Measurements from ENCODE around the gene MRPS14.

MRPS14 gene

DNA sequence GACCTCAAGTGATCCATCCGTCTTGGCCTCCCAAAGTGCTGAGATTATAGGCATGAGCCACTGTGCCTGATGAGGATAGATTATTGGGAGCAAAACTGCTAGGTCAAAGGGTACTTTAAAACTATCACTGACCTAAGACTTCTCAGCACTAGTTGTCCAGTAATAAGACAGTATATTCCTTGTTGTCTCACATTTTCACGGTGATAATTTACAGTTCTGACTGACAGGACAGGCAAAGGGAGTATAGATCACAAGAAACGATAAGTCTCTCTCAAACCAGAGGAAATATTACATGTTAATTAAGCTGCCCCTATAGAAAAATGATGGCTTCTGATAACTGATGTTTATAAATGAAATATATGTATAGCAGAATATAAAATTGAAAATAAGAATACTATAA is 3.7 kb downstream of the MRPS14 start:
- Histone ChIP-seq H3K27me3 (ENCODE audit: control insufficient read depth in 1 of 2, insufficient read depth in 2 of 2, low read length in 2 of 2) (no peaks in the 10 kb centered on the region), H3K27ac (ENCODE audit: low read length) (no peak overlapping the region), H3K4me1 (ENCODE audit: control insufficient read depth, insufficient read depth, low read length) (peaks cover 6% of the 10 kb centered on the region), H3K4me3 (ENCODE audit: low read length in 2 of 2) (no peak overlapping the region), H3K9ac (ENCODE audit: low read length in 2 of 2) (no peak overlapping the region), H3K36me3 (ENCODE audit: control insufficient read depth in 2 of 2, insufficient read depth in 2 of 2, low read length in 2 of 2) (peaks cover 24 to 32% of the 10 kb centered on the region in 2 donors), H3K9me3 (ENCODE audit: control insufficient read depth in 2 of 2, low read length in 2 of 2) (no peaks in the 10 kb centered on the region)

DNA sequence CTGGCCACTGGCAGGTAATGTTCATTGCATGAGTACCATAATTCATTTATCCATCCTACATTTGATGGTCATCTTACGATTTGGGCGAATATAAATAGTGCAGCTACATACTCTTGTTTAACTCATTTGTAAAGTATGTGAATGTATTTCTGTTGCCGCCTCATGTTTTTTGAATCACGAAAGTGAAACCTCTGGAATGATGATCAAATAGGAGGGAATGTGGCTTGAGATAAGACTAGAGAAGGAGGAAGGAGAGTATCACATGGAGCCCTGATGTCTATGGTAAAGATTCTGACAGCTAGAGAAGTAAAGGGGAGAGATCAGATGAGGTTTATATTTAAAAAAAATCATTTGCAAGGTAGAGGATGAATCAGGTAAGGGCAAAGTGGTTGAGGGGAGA is 8.0 kb downstream of the MRPS14 start:
- no peaks in the 10 kb centered on the region for H3K9me3 ChIP-seq (ENCODE audit: control insufficient read depth in 2 of 2, low read length in 2 of 2)
- no peaks in the 10 kb centered on the region for H3K27me3 ChIP-seq (ENCODE audit: control insufficient read depth in 1 of 2, insufficient read depth in 2 of 2, low read length in 2 of 2)
- no peaks in the 10 kb centered on the region for H3K4me1 ChIP-seq (ENCODE audit: control insufficient read depth, insufficient read depth, low read length)
- no peak overlapping the region for H3K27ac ChIP-seq (ENCODE audit: low read length)
- no peak overlapping the region for H3K9ac ChIP-seq (ENCODE audit: low read length in 2 of 2)
- peaks cover 50 to 57% of the 10 kb centered on the region in 2 donors for H3K36me3 ChIP-seq (ENCODE audit: control insufficient read depth in 2 of 2, insufficient read depth in 2 of 2, low read length in 2 of 2)
- H3K4me3 ChIP-seq (ENCODE audit: low read length in 2 of 2), result no peak overlapping the region

DNA sequence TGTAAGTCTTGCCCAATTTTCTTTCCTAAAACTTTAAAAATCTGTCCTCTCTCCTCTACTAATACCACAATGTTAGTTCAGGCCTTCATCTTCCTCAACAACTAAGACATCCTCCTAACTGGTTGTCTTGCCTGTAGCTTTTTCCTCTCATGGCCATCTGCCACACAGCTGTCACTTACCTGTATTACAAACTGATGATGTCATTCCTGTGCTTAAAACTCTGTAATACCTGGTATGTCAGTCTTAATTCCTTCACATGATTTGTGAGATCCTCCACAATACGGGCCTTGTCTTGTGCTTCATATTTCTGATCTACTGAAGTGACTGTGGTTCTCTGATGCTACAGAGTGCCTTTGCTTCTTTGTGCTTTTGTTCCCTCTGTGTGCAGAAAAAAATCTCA is 9.8 kb downstream of the MRPS14 start:
- Histone ChIP-seq H3K4me1 (ENCODE audit: control insufficient read depth, insufficient read depth, low read length) (no peaks in the 10 kb centered on the region), H3K27me3 (ENCODE audit: control insufficient read depth in 1 of 2, insufficient read depth in 2 of 2, low read length in 2 of 2) (no peaks in the 10 kb centered on the region), H3K4me3 (ENCODE audit: low read length in 2 of 2) (no peak overlapping the region), H3K9me3 (ENCODE audit: control insufficient read depth in 2 of 2, low read length in 2 of 2) (no peaks in the 10 kb centered on the region), H3K27ac (ENCODE audit: low read length) (no peak overlapping the region), H3K9ac (ENCODE audit: low read length in 2 of 2) (no peak overlapping the region), H3K36me3 (ENCODE audit: control insufficient read depth in 2 of 2, insufficient read depth in 2 of 2, low read length in 2 of 2) (peaks cover 55 to 63% of the 10 kb centered on the region in 2 donors)

DNA sequence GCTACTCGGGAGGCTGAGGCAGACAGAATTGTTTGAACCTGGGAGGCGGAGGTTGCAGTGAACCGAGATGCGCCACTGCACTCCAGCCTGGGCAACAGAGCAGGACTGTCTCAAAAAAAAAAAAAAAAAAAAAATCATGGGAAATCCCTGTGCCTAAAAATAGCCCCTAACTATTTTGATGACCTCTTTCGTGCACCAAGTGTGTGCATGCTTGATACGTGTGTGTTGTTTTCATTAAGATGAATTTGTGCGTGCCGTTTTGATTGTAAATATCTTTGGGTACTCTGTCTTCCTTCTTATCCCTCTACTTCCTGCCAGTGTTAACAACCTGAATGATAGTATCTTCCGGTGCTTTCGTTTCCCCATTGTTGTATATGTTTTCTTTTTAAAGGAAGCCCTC is 13.7 kb downstream of the MRPS14 start:
- peaks cover 41 to 47% of the 10 kb centered on the region in 2 donors for H3K36me3 ChIP-seq (ENCODE audit: control insufficient read depth in 2 of 2, insufficient read depth in 2 of 2, low read length in 2 of 2)
- H3K4me1 ChIP-seq (ENCODE audit: control insufficient read depth, insufficient read depth, low read length), result no peaks in the 10 kb centered on the region
- no peak overlapping the region for H3K4me3 ChIP-seq (ENCODE audit: low read length in 2 of 2)
- no peak overlapping the region for H3K27ac ChIP-seq (ENCODE audit: low read length)
- H3K9me3 ChIP-seq (ENCODE audit: control insufficient read depth in 2 of 2, low read length in 2 of 2), result no peaks in the 10 kb centered on the region
- H3K27me3 ChIP-seq (ENCODE audit: control insufficient read depth in 1 of 2, insufficient read depth in 2 of 2, low read length in 2 of 2), result no peaks in the 10 kb centered on the region
- no peak overlapping the region for H3K9ac ChIP-seq (ENCODE audit: low read length in 2 of 2)

- Histone ChIP-seq H3K27me3 (ENCODE audit: control insufficient read depth in 1 of 2, insufficient read depth in 2 of 2, low read length in 2 of 2) (no peaks in the 10 kb centered on the region), H3K9ac (ENCODE audit: low read length in 2 of 2) (no peak overlapping the region), H3K4me3 (ENCODE audit: low read length in 2 of 2) (no peak overlapping the region), H3K9me3 (ENCODE audit: control insufficient read depth in 2 of 2, low read length in 2 of 2) (no peaks in the 10 kb centered on the region), H3K4me1 (ENCODE audit: control insufficient read depth, insufficient read depth, low read length) (peaks cover 8% of the 10 kb centered on the region), H3K36me3 (ENCODE audit: control insufficient read depth in 2 of 2, insufficient read depth in 2 of 2, low read length in 2 of 2) (peaks cover 14 to 22% of the 10 kb centered on the region in 2 donors), H3K27ac (ENCODE audit: low read length) (no peak overlapping the region)
Measured at GRCh38 chr1:175005085-175005783, 18.0 kb downstream of the MRPS14 start.

DNA sequence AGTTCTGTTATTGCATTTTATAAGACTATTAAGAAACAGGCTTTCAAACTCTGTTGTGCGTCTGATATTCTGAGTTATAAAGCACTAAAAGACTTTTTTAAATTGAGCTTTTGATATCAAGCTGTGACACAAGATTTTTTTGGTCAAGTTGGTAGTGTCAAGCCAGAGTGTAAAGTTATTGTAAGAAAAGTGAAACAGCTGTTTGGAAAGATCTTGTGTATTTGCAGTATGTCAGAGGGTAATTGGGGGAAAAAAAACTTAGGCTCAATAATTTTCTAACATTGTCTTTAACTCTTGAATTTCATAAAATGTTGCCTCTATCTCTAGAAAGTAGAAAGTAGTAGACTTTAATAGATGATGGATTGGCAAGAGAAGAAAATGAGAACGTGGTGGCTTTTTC is 19.7 kb downstream of the MRPS14 start:
- H3K4me3 ChIP-seq (ENCODE audit: low read length in 2 of 2), result no peak overlapping the region
- H3K36me3 ChIP-seq (ENCODE audit: control insufficient read depth in 2 of 2, insufficient read depth in 2 of 2, low read length in 2 of 2), result peaks cover 11 to 13% of the 10 kb centered on the region in 2 donors
- H3K27ac ChIP-seq (ENCODE audit: low read length), result no peak overlapping the region
- no peaks in the 10 kb centered on the region for H3K9me3 ChIP-seq (ENCODE audit: control insufficient read depth in 2 of 2, low read length in 2 of 2)
- no peaks in the 10 kb centered on the region for H3K27me3 ChIP-seq (ENCODE audit: control insufficient read depth in 1 of 2, insufficient read depth in 2 of 2, low read length in 2 of 2)
- H3K9ac ChIP-seq (ENCODE audit: low read length in 2 of 2), result no peak overlapping the region
- H3K4me1 ChIP-seq (ENCODE audit: control insufficient read depth, insufficient read depth, low read length), result peaks cover 10% of the 10 kb centered on the region

DNA sequence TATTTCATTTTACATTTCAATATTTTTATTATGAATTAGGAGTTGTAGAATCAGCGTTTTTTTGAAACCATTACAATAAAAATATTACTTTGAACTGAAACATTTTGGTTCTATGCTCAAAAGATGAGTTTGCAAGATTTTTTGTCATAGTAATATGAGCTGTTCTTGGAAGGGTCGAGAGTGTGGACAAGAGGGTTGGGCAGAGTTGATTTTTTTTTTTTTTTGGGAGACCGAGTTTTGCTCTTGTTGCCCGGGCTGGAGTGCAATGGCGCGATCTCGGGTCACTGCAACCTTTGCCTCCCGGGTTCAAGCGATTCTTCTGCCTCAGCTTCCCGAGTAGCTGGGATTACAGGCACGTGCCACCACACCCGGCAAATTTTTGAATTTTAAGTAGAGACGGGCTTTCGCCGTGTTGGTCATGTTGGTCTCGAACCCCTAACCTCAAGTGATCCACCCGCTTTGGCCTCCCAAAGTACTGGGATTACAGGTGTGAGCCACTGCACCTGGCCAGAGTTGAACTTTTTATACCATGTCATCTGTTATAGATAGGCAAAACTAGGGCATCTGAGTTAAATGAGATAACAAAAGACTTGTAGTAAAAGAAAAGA is 20.2 kb downstream of the MRPS14 start:
- peaks cover 9 to 11% of the 10 kb centered on the region in 2 donors for H3K36me3 ChIP-seq (ENCODE audit: control insufficient read depth in 2 of 2, insufficient read depth in 2 of 2, low read length in 2 of 2)
- H3K4me1 ChIP-seq (ENCODE audit: control insufficient read depth, insufficient read depth, low read length), result peaks cover 10% of the 10 kb centered on the region
- no peak overlapping the region for H3K9ac ChIP-seq (ENCODE audit: low read length in 2 of 2)
- H3K4me3 ChIP-seq (ENCODE audit: low read length in 2 of 2), result no peak overlapping the region
- H3K27ac ChIP-seq (ENCODE audit: low read length), result no peak overlapping the region
- no peaks in the 10 kb centered on the region for H3K27me3 ChIP-seq (ENCODE audit: control insufficient read depth in 1 of 2, insufficient read depth in 2 of 2, low read length in 2 of 2)
- no peaks in the 10 kb centered on the region for H3K9me3 ChIP-seq (ENCODE audit: control insufficient read depth in 2 of 2, low read length in 2 of 2)

DNA sequence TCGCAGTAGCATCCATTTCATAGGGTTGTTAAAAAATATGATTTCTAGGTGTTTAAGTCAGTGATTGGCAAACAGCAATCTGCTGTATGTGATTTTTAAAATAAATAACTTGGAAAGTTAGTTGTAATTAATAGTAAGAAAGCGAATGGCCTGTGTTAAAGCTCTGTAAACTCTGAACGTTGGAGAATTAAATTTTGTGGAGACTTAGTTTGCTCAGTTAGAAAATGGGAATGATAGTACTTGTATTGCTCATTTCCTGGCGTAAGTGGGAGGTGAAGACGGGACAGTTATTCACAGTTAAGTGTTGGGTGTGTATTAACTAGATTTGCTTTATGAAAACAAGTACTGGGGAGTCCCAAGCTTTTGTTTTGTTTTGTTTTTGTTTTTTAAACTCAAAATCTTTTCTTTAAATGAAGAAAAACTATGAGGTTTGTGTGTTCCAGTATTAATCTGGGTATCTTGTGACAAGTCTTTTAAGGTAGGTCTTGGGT is 22.5 kb downstream of the MRPS14 start:
- Histone ChIP-seq H3K27ac (ENCODE audit: low read length) (no peak overlapping the region), H3K4me3 (ENCODE audit: low read length in 2 of 2) (peak overlapping the region; percentile 80 to 90), H3K9me3 (ENCODE audit: control insufficient read depth in 2 of 2, low read length in 2 of 2) (no peaks in the 10 kb centered on the region), H3K4me1 (ENCODE audit: control insufficient read depth, insufficient read depth, low read length) (peaks cover 10% of the 10 kb centered on the region), H3K36me3 (ENCODE audit: control insufficient read depth in 2 of 2, insufficient read depth in 2 of 2, low read length in 2 of 2) (peaks cover 6% of the 10 kb centered on the region in 2 donors), H3K9ac (ENCODE audit: low read length in 2 of 2) (peak overlapping the region; percentile 62 to 80), H3K27me3 (ENCODE audit: control insufficient read depth in 1 of 2, insufficient read depth in 2 of 2, low read length in 2 of 2) (no peaks in the 10 kb centered on the region)

DNA sequence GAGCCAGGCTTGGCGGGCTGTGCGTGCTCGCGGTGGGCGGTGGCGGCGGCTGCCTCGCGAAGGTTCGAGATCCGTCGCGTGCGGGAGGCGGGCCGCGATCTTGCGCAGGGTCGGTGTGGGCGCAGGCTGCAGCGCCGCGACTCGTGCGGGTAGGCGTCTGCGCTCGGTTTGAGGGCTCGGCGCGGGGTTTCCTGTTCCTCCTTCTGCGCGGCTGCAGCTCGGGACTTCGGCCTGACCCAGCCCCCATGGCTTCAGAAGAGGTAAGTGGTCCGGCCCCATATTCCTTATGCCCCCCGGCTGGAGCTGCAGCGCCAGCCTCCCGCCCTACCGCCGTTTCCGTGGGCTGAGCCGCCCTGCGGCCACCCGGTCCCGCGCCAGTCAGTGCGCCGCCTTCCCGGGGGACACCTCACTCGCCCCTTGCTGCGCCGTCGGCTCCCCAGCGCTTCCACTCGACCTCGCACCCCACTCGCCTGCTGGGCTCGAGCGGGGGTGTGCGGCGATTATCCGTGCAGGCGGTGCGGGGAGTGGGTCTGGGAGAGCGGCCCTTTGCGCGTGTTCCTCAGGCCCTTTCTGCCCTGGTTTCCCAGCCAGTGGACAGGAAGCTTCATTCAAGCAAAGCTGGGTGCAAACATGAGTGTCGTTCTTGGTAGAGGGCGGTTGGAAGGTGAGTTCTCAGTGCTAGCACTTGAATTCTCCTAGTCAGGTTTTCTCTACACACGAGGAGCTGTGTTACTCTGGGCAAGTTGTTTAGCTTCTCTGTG is 23.1 kb downstream of the MRPS14 start, which contains the start of gene CACYBP:
Gene CACYBP (plus strand): TSS at position 12 of the 761 bp plus-strand sequence. CDS start 234 bp downstream, at position 246.
- Histone ChIP-seq H3K27me3 (ENCODE audit: control insufficient read depth in 1 of 2, insufficient read depth in 2 of 2, low read length in 2 of 2) (no peaks in the 10 kb centered on the region), H3K4me3 (ENCODE audit: low read length in 2 of 2) (peak within 1 kb of the TSS; percentile 80 to 90), H3K9me3 (ENCODE audit: control insufficient read depth in 2 of 2, low read length in 2 of 2) (no peaks in the 10 kb centered on the region), H3K27ac (ENCODE audit: low read length) (peak within 1 kb of the TSS; percentile 99), H3K36me3 (ENCODE audit: control insufficient read depth in 2 of 2, insufficient read depth in 2 of 2, low read length in 2 of 2) (peaks cover under 1 to 6% of the 10 kb centered on the region in 2 donors), H3K9ac (ENCODE audit: low read length in 2 of 2) (peak within 1 kb of the TSS; percentile 85 to 100), H3K4me1 (ENCODE audit: control insufficient read depth, insufficient read depth, low read length) (peaks cover 10% of the 10 kb centered on the region)

GRCh38 chr1:174999216-174999935 is 23.8 kb downstream of the MRPS14 start:
- H3K27me3 ChIP-seq (ENCODE audit: control insufficient read depth in 1 of 2, insufficient read depth in 2 of 2, low read length in 2 of 2), result no peaks in the 10 kb centered on the region
- H3K9me3 ChIP-seq (ENCODE audit: control insufficient read depth in 2 of 2, low read length in 2 of 2), result no peaks in the 10 kb centered on the region
- H3K9ac ChIP-seq (ENCODE audit: low read length in 2 of 2), result peak overlapping the region; percentile 85 to 100
- peak overlapping the region; percentile 80 to 90 for H3K4me3 ChIP-seq (ENCODE audit: low read length in 2 of 2)
- H3K4me1 ChIP-seq (ENCODE audit: control insufficient read depth, insufficient read depth, low read length), result peaks cover 10% of the 10 kb centered on the region
- no peaks in the 10 kb centered on the region for H3K36me3 ChIP-seq (ENCODE audit: control insufficient read depth in 2 of 2, insufficient read depth in 2 of 2, low read length in 2 of 2)
- peak overlapping the region; percentile 99 for H3K27ac ChIP-seq (ENCODE audit: low read length)

All from stomach smooth muscle (tissue), 2 donors.